HL-60 (cell line): Measurements from ENCODE around the gene ERICH6.

Experiments used
- CTCF ChIP-seq: IDR thresholded peaks from one replicate; pipeline ENCODE4 v1.5.1; 2011; ENCODE audit warnings: low read length, control low read depth, inconsistent platforms; ENCODE audit not compliant: insufficient read depth
- GABPA ChIP-seq: IDR thresholded peaks from 2 replicates; pipeline ENCODE4 v1.6.1; 2012; ENCODE audit warnings: low read depth
- POLR2AphosphoS5 ChIP-seq: IDR thresholded peaks from 2 replicates; pipeline ENCODE4 v1.6.1; 2012; ENCODE audit warnings: low read depth

GRCh38 chr3:150722267-150722666, 18.5 kb upstream of the ERICH6 start:
- TF ChIP-seq GABPA = no peak
- TF ChIP-seq POLR2AphosphoS5 = no peak
- no peak for TF ChIP-seq CTCF
